OCI-LY7 (cell line): Measurements from ENCODE around the gene ATP6V1B1. TPM values are rescaled to one million over a fixed set of nuclear protein-coding genes. Genes with fewer than 3 reads are reported as not detected.

Source experiments
- BruUV-seq: library from RNA; stranded (reverse); fragments of 400-500 nt; replicated peaks from 2 replicates; lab custom pipeline; 2021; lab: Mats Ljungman, UMichigan
- CTCF ChIA-PET: fragments of 300-600 bp; sonication (Branson Sonifier 250); formaldehyde crosslinking; loops from one replicate; lab custom pipeline; 2022; ENCODE audit warnings: antibody characterized with exemption; ENCODE audit not compliant: unreplicated experiment; lab: Charles Lee
- POLR2A ChIA-PET: fragments of 300-600 bp; sonication (Branson Sonifier 250); formaldehyde crosslinking; loops from one replicate; lab custom pipeline; 2022; ENCODE audit warnings: antibody characterized with exemption; lab: Charles Lee
- DNase-seq: peaks from one replicate; pipeline ENCODE4 v3.0.0-alpha.2; 2015; ENCODE audit warnings: low spot score
- H2AFZ ChIP-seq: fragments of 200-600 bp; sonication (generic), shearing (Covaris generic); 2 replicates; pipeline ENCODE4 v1.6.1; 2014; ENCODE audit warnings: mild to moderate bottlenecking, antibody characterized with exemption, low read length, moderate library complexity
- H3K27ac ChIP-seq: fragments of 200-600 bp; sonication (generic); 2 replicates; pipeline ENCODE4 v1.5.1; 2014; ENCODE audit warnings: mixed run types, low read depth, mild to moderate bottlenecking, moderate library complexity, low read length, inconsistent platforms; ENCODE audit not compliant: poor library complexity, severe bottlenecking
- H3K36me3 ChIP-seq: fragments of 200-600 bp; sonication (generic); 2 replicates; pipeline ENCODE4 v1.6.1; 2014; ENCODE audit warnings: mild to moderate bottlenecking, antibody characterized with exemption, low read length, moderate library complexity, mixed read lengths; ENCODE audit not compliant: insufficient read depth
- H3K4me1 ChIP-seq: fragments of 200-600 bp; sonication (generic); 2 replicates; pipeline ENCODE4 v1.5.1; 2014; ENCODE audit warnings: mild to moderate bottlenecking, low read length; ENCODE audit not compliant: insufficient read depth, poor library complexity, severe bottlenecking
- H3K4me2 ChIP-seq: fragments of 200-600 bp; sonication (generic); 2 replicates; pipeline ENCODE4 v1.6.1; 2014; ENCODE audit warnings: mild to moderate bottlenecking, low read length
- H3K4me3 ChIP-seq: fragments of 200-600 bp; sonication (generic); 2 replicates; pipeline ENCODE4 v1.5.1; 2014; ENCODE audit warnings: mild to moderate bottlenecking, low read depth, low read length; ENCODE audit not compliant: poor library complexity, severe bottlenecking
- H3K79me2 ChIP-seq: fragments of 200-600 bp; sonication (generic); 2 replicates; pipeline ENCODE4 v1.6.1; 2016; ENCODE audit warnings: low read depth, mild to moderate bottlenecking, low read length, moderate library complexity, mixed read lengths; ENCODE audit not compliant: insufficient read depth
- H3K9me2 ChIP-seq: fragments of 200-600 bp; sonication (generic); 2 replicates; pipeline ENCODE4 v1.6.1; 2016; ENCODE audit warnings: mild to moderate bottlenecking, low read length, mixed read lengths; ENCODE audit not compliant: insufficient read depth
- H3K9me3 ChIP-seq: fragments of 200-600 bp; sonication (generic); 2 replicates; pipeline ENCODE4 v1.6.1; 2014; ENCODE audit warnings: mild to moderate bottlenecking, mixed run types, low read length, mixed read lengths
- H4K20me1 ChIP-seq: fragments of 200-600 bp; sonication (generic); 2 replicates; pipeline ENCODE4 v1.6.1; 2014; ENCODE audit warnings: mild to moderate bottlenecking, antibody characterized with exemption, low read length, moderate library complexity, mixed read lengths; ENCODE audit not compliant: insufficient read depth
- CTCF ChIP-seq: fragments of 200-600 bp; sonication (generic); conservative IDR thresholded peaks from 2 replicates; pipeline ENCODE4 v1.5.1; 2014; ENCODE audit warnings: mild to moderate bottlenecking, antibody characterized with exemption, low read length, moderate library complexity, mixed read lengths
- EZH2phosphoT487 ChIP-seq: fragments of 200-600 bp; sonication (generic); IDR thresholded peaks from 2 replicates; pipeline ENCODE4 v1.6.1; 2018; ENCODE audit warnings: low read depth, borderline replicate concordance, mild to moderate bottlenecking, mixed run types, antibody characterized with exemption, low read length, moderate library complexity, mixed read lengths
- intact Hi-C: fragments of 100-400 bp; cut with micrococcal nuclease; formaldehyde crosslinking; loops from one replicate; pipeline ENCODE4 v1.10.0; 2022; ENCODE audit not compliant: unreplicated experiment
- total RNA-seq, 2 experiments: library from RNA; depleted of rRNA in 1 of 2; stranded (reverse); fragments of >200 nt in 1 of 2; shearing (Covaris generic) in 1 of 2; gene quantifications; 2 replicates each; pipeline ENCODE4 v1.2.3, GENCODE V29; 2014 to 2022

Gene ATP6V1B1
- total RNA-seq, 2 experiments from 2014 or later = not detected

GRCh38 chr2:70959851-70960832, 24.4 kb downstream of the ATP6V1B1 start:
- H3K27ac ChIP-seq = no peak overlapping the region
- no peak overlapping the region for H3K4me2 ChIP-seq
- H3K9me3 ChIP-seq = no peaks in the 10 kb centered on the region
- H2AFZ ChIP-seq = no peak overlapping the region
- intact Hi-C loops = no loop called here
- H3K9me2 ChIP-seq = no peaks in the 10 kb centered on the region
- ChIA-PET CTCF (no interaction called here), POLR2A (no interaction called here)
- DNase-seq = no peak
- no peaks in the 10 kb centered on the region for H3K79me2 ChIP-seq
- no peak overlapping the region for H3K4me3 ChIP-seq
- no peak for TF ChIP-seq EZH2phosphoT487
- TF ChIP-seq CTCF = peak; percentile 68
- no TSS peak for BruUV-seq
- H3K4me1 ChIP-seq = peaks cover 13% of the 10 kb centered on the region
- no peaks in the 10 kb centered on the region for H3K36me3 ChIP-seq
- no peaks in the 10 kb centered on the region for H4K20me1 ChIP-seq

- no peaks in the 10 kb centered on the region for H3K36me3 ChIP-seq
- H3K4me2 ChIP-seq = no peak overlapping the region
- BruUV-seq = no TSS peak
- H2AFZ ChIP-seq = no peak overlapping the region
- intact Hi-C loops = no loop called here
- TF ChIP-seq CTCF = no peak
- no peak for TF ChIP-seq EZH2phosphoT487
- H3K27ac ChIP-seq = no peak overlapping the region
- H3K4me1 ChIP-seq = peaks cover 16% of the 10 kb centered on the region
- DNase-seq = no peak
- H4K20me1 ChIP-seq = no peaks in the 10 kb centered on the region
- no peaks in the 10 kb centered on the region for H3K9me2 ChIP-seq
- no peaks in the 10 kb centered on the region for H3K79me2 ChIP-seq
- no peak overlapping the region for H3K4me3 ChIP-seq
- H3K9me3 ChIP-seq = no peaks in the 10 kb centered on the region
- POLR2A ChIA-PET = no interaction called here
- CTCF ChIA-PET = no interaction called here
Measured at GRCh38 chr2:70960833-70961647, 25.3 kb downstream of the ATP6V1B1 start.
